Measurements from ENCODE around the gene CRP.
"Not testable (repeated sequence)": the region's sequence is repeated elsewhere in the genome, so short reads cannot be mapped to it uniquely, and the experiment has no call there.

The CRP gene

GRCh38 chr1:159704481-159704880 lies 9.9 kb downstream of the CRP start:
- in situ Hi-C loops (cut with MboI; ENCODE audit: low sequenced_read_pairs) = no loop called here

GRCh38 chr1:159700312-159700711 lies 14.1 kb downstream of the CRP start:
- in situ Hi-C loops (cut with MboI; ENCODE audit: low sequenced_read_pairs) = no loop called here

- in situ Hi-C loops (cut with MboI; ENCODE audit: low sequenced_read_pairs) = no loop called here
Measured at GRCh38 chr1:159699653-159700052, 14.7 kb downstream of the CRP start.

- in situ Hi-C loops (cut with MboI; ENCODE audit: low sequenced_read_pairs) = no loop called here
Measured at GRCh38 chr1:159699246-159699645, 15.1 kb downstream of the CRP start.

- in situ Hi-C loops (cut with MboI; ENCODE audit: low sequenced_read_pairs) = no loop called here
Measured at GRCh38 chr1:159687511-159687910, 26.9 kb downstream of the CRP start.

GRCh38 chr1:159686599-159687299 lies 27.6 kb downstream of the CRP start:
- in situ Hi-C loops (cut with MboI; ENCODE audit: low sequenced_read_pairs) = no loop called here

- in situ Hi-C loops (cut with MboI; ENCODE audit: low sequenced_read_pairs) = no loop called here
Measured at GRCh38 chr1:159678939-159679338, 35.5 kb downstream of the CRP start.

GRCh38 chr1:159675046-159675445 lies 39.3 kb downstream of the CRP start:
- in situ Hi-C loops (cut with MboI; ENCODE audit: low sequenced_read_pairs) = no loop called here

GRCh38 chr1:159672390-159672789 lies 42.0 kb downstream of the CRP start:
- in situ Hi-C loops (cut with MboI; ENCODE audit: low sequenced_read_pairs) = not testable (repeated sequence)

GRCh38 chr1:159669338-159669737 lies 45.1 kb downstream of the CRP start:
- in situ Hi-C loops (cut with MboI; ENCODE audit: low sequenced_read_pairs) = no loop called here

- in situ Hi-C loops (cut with MboI; ENCODE audit: low sequenced_read_pairs) = no loop called here
Measured at GRCh38 chr1:159668739-159669138, 45.6 kb downstream of the CRP start.

- in situ Hi-C loops (cut with MboI; ENCODE audit: low sequenced_read_pairs) = no loop called here
Measured at GRCh38 chr1:159664247-159664646, 50.1 kb downstream of the CRP start.

GRCh38 chr1:159663552-159663951 lies 50.8 kb downstream of the CRP start:
- in situ Hi-C loops (cut with MboI; ENCODE audit: low sequenced_read_pairs) = no loop called here
